Astrocyte (in vitro differentiated cells and primary cell): ENCODE results near the gene DYNLRB1. TPM values are rescaled to one million over a fixed set of nuclear protein-coding genes. Genes with fewer than 3 reads are reported as not detected.

Experiments used
- DNase-seq: peaks from one replicate; pipeline ENCODE4 v3.0.0-alpha.2; 2010; ENCODE audit warnings: low read depth
- FAIRE-seq: peaks from 2 replicates; lab custom pipeline; 2011; peaks lifted over from hg19 to GRCh38; lab: Jason Lieb, UNC
- H2AFZ ChIP-seq: 2 replicates; pipeline ENCODE4 v1.6.0; 2012; ENCODE audit warnings: low read depth, low read length, inconsistent platforms
- H3K27ac ChIP-seq: 2 replicates; pipeline ENCODE4 v1.5.1; 2011; ENCODE audit warnings: low read depth, low read length, inconsistent platforms
- H3K27me3 ChIP-seq: 2 replicates; pipeline ENCODE4 v1.6.0; 2011; ENCODE audit warnings: low read length, inconsistent platforms; ENCODE audit not compliant: insufficient read depth
- H3K36me3 ChIP-seq: 2 replicates; pipeline ENCODE4 v1.5.1; 2011; ENCODE audit warnings: low read length, inconsistent platforms; ENCODE audit not compliant: insufficient read depth
- H3K4me1 ChIP-seq: 2 replicates; pipeline ENCODE4 v1.5.1; 2011; ENCODE audit warnings: low read length, inconsistent platforms; ENCODE audit not compliant: insufficient read depth
- H3K4me2 ChIP-seq: 2 replicates; pipeline ENCODE4 v1.6.0; 2012; ENCODE audit warnings: low read length, inconsistent platforms
- H3K4me3 ChIP-seq: 2 replicates; pipeline ENCODE4 v1.5.1; 2011; ENCODE audit warnings: low read depth, mild to moderate bottlenecking, low read length, inconsistent platforms; ENCODE audit not compliant: insufficient read depth
- H3K79me2 ChIP-seq: 2 replicates; pipeline ENCODE4 v1.6.0; 2012; ENCODE audit warnings: mild to moderate bottlenecking, low read length, inconsistent platforms; ENCODE audit not compliant: insufficient read depth
- H3K9ac ChIP-seq: 2 replicates; pipeline ENCODE4 v1.6.0; 2012; ENCODE audit warnings: mild to moderate bottlenecking, low read length, inconsistent platforms
- H3K9me3 ChIP-seq: 2 replicates; pipeline ENCODE4 v1.5.1; 2012; ENCODE audit warnings: low read depth, mild to moderate bottlenecking, low read length, inconsistent platforms; ENCODE audit not compliant: insufficient read depth
- H4K20me1 ChIP-seq: 2 replicates; pipeline ENCODE4 v1.6.0; 2012; ENCODE audit warnings: low read length, inconsistent platforms; ENCODE audit not compliant: insufficient read depth
- H3K27ac Mint-ChIP-seq: one replicate; pipeline ENCODE4 v1.8.0; 2021; ENCODE audit warnings: mild to moderate bottlenecking, mixed read lengths; ENCODE audit not compliant: unreplicated experiment
- H3K27me3 Mint-ChIP-seq: one replicate; pipeline ENCODE4 v1.8.0; 2021; ENCODE audit warnings: low read depth, mixed read lengths; ENCODE audit not compliant: unreplicated experiment
- H3K36me3 Mint-ChIP-seq: one replicate; pipeline ENCODE4 v1.8.0; 2021; ENCODE audit warnings: low read depth, mixed read lengths; ENCODE audit not compliant: unreplicated experiment
- H3K4me1 Mint-ChIP-seq: one replicate; pipeline ENCODE4 v1.8.0; 2021; ENCODE audit warnings: low read depth, mixed read lengths; ENCODE audit not compliant: unreplicated experiment
- H3K4me3 Mint-ChIP-seq: one replicate; pipeline ENCODE4 v1.8.0; 2021; ENCODE audit warnings: mild to moderate bottlenecking, moderate library complexity, mixed read lengths; ENCODE audit not compliant: unreplicated experiment
- H3K9me3 Mint-ChIP-seq: one replicate; pipeline ENCODE4 v1.8.0; 2021; ENCODE audit warnings: mild to moderate bottlenecking, mixed read lengths; ENCODE audit not compliant: unreplicated experiment
- EZH2 ChIP-seq: IDR thresholded peaks from 2 replicates; pipeline ENCODE4 v1.6.1; 2012; ENCODE audit warnings: mild to moderate bottlenecking, low read length, inconsistent platforms; ENCODE audit not compliant: insufficient read depth
- total RNA-seq: library from RNA; stranded (reverse); gene quantifications from 2 replicates; pipeline ENCODE4 v1.2.1, GENCODE V29; 2021
- TF ChIP-seq, protein P1 (sequence below): IDR thresholded peaks from 2 replicates; pipeline ENCODE4 v1.5.1; 2011; ENCODE audit warnings: low read depth, mild to moderate bottlenecking, inconsistent platforms, low read length, moderate library complexity; ENCODE audit not compliant: insufficient read depth

DYNLRB1 gene
- total RNA-seq, 1 donor from 2014 or later: 118 TPM

DNA sequence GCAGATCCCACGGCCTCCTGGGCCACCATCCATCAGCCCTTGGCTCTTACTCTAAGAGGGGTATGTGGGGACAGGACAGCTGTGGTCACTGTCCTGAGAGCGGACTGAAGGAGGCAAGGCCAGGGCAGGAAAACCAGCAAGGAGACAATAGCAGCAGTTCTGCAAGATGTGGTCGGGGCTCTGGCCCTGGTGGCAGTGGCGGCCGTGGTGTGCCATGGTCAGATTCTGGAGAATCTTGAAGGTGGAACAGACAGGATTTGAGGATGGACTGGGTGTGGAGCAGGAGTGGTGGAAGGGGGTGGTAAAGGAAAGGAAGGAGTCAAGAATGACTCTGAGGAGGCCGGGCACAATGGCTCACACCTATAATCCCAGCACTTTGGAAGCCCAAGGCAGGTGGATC lies 36.3 kb downstream of the DYNLRB1 start:
- Mint-ChIP-seq H3K27ac (no peak overlapping the region), H3K4me3 (no peak overlapping the region), H3K9me3 (no peaks in the 10 kb centered on the region), H3K27me3 (no peaks in the 10 kb centered on the region), H3K36me3 (no peaks in the 10 kb centered on the region), H3K4me1 (no peaks in the 10 kb centered on the region)
- no peaks in the 10 kb centered on the region for H3K27me3 ChIP-seq
- no peak overlapping the region for H3K4me2 ChIP-seq
- DNase-seq (no peak), FAIRE-seq (no peak)
- H3K27ac ChIP-seq: no peak overlapping the region
- H3K4me3 ChIP-seq: no peak overlapping the region
- TF ChIP-seq EZH2: no peak
- TF ChIP-seq, protein P1, sequence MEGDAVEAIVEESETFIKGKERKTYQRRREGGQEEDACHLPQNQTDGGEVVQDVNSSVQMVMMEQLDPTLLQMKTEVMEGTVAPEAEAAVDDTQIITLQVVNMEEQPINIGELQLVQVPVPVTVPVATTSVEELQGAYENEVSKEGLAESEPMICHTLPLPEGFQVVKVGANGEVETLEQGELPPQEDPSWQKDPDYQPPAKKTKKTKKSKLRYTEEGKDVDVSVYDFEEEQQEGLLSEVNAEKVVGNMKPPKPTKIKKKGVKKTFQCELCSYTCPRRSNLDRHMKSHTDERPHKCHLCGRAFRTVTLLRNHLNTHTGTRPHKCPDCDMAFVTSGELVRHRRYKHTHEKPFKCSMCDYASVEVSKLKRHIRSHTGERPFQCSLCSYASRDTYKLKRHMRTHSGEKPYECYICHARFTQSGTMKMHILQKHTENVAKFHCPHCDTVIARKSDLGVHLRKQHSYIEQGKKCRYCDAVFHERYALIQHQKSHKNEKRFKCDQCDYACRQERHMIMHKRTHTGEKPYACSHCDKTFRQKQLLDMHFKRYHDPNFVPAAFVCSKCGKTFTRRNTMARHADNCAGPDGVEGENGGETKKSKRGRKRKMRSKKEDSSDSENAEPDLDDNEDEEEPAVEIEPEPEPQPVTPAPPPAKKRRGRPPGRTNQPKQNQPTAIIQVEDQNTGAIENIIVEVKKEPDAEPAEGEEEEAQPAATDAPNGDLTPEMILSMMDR: no peak
- no peaks in the 10 kb centered on the region for H3K4me1 ChIP-seq
- no peaks in the 10 kb centered on the region for H3K79me2 ChIP-seq
- no peaks in the 10 kb centered on the region for H3K9me3 ChIP-seq
- H3K36me3 ChIP-seq: no peaks in the 10 kb centered on the region
- no peak overlapping the region for H3K9ac ChIP-seq
- H2AFZ ChIP-seq: no peak overlapping the region
- no peaks in the 10 kb centered on the region for H4K20me1 ChIP-seq

DNA sequence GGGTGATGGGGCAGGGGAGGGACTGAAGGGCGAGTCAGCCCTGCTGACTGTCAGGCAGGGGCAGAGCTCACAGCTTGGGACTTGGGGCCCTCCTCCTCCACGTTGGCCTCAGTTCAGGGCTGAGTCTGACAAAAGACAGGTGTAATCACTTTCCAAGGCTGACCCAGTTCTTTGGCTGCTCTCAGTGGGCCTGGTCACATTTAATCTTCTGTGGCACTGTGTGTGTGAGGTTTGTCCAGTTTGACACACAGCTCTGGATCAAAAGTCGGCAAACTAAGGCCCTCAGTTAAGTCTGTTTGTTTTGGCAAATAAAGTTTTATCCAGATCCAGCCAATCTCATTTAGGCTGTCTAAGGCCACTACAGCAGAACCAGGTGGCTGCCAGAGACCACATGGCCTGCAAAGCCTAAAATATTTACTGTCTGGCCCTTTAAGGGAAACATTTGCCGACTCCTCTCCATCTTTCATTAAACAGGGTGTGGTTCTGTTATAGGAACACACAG lies 37.2 kb downstream of the DYNLRB1 start:
- Histone ChIP-seq H3K79me2 (no peaks in the 10 kb centered on the region), H3K4me3 (no peak overlapping the region), H3K27ac (no peak overlapping the region), H3K9me3 (no peaks in the 10 kb centered on the region), H4K20me1 (no peaks in the 10 kb centered on the region), H3K9ac (no peak overlapping the region), H2AFZ (no peak overlapping the region), H3K36me3 (no peaks in the 10 kb centered on the region), H3K4me1 (peaks cover 5% of the 10 kb centered on the region), H3K4me2 (no peak overlapping the region), H3K27me3 (no peaks in the 10 kb centered on the region)
- no peak for TF ChIP-seq EZH2
- TF ChIP-seq, protein P1: no peak
- DNase-seq (no peak), FAIRE-seq (no peak)
- no peaks in the 10 kb centered on the region for H3K9me3 Mint-ChIP-seq
- no peak overlapping the region for H3K27ac Mint-ChIP-seq
- no peaks in the 10 kb centered on the region for H3K36me3 Mint-ChIP-seq
- H3K4me3 Mint-ChIP-seq: no peak overlapping the region
- H3K4me1 Mint-ChIP-seq: peaks cover 3% of the 10 kb centered on the region
- no peaks in the 10 kb centered on the region for H3K27me3 Mint-ChIP-seq

- Histone ChIP-seq H3K79me2 (no peaks in the 10 kb centered on the region), H3K36me3 (no peaks in the 10 kb centered on the region), H3K4me3 (peak overlapping the region; percentile 78), H4K20me1 (peaks cover 8% of the 10 kb centered on the region), H3K27me3 (no peaks in the 10 kb centered on the region), H3K4me2 (peak overlapping the region; percentile 92), H3K9ac (peak overlapping the region; percentile 86), H3K9me3 (no peaks in the 10 kb centered on the region), H3K27ac (peak overlapping the region; percentile 57), H3K4me1 (peaks cover 5% of the 10 kb centered on the region), H2AFZ (peak overlapping the region; percentile 85)
- no peak for TF ChIP-seq EZH2
- TF ChIP-seq, protein P1: no peak
- peak overlapping the region; percentile 73 for H3K27ac Mint-ChIP-seq
- FAIRE-seq: no peak
- peak overlapping the region; percentile 84 for H3K4me3 Mint-ChIP-seq
- H3K27me3 Mint-ChIP-seq: no peaks in the 10 kb centered on the region
- H3K9me3 Mint-ChIP-seq: no peaks in the 10 kb centered on the region
- peaks cover 3% of the 10 kb centered on the region for H3K4me1 Mint-ChIP-seq
- H3K36me3 Mint-ChIP-seq: no peaks in the 10 kb centered on the region
- DNase-seq: no peak
Observed at GRCh38 chr20:34557936-34558319, 41.7 kb downstream of the DYNLRB1 start.
